ACHN (cell line): ENCODE data around the gene SPIRE1.
A peak's percentile ranks its signal among the peaks of the same experiment; 100 is the strongest.

Source experiments
- DNase-seq: peaks from one replicate; pipeline ENCODE4 v3.0.0-alpha.2; 2015
- in situ Hi-C: cut with HindIII; loops from 2 replicates; pipeline ENCODE4 v1.10.0; 2017; ENCODE audit warnings: low sequenced_read_pairs, low pct_ligation_motif_present, low pct_unique_long_range_greater_than_20kb

SPIRE1 gene

GRCh38 chr18:12657684-12658425 lies at the start of gene SPIRE1:
Gene SPIRE1 (minus strand): TSS chr18:12658107. CDS start chr18:12657866, 241 bp downstream.
- in situ Hi-C loops, result no loop called here

GRCh38 chr18:12703664-12704063 lies 45.8 kb upstream of the SPIRE1 start:
- in situ Hi-C loops, result no loop called here
- peak; percentile 22 for DNase-seq

More at GRCh38 chr18:12657684-12658425, at the start of gene SPIRE1:
- peak; percentile 73 for DNase-seq

- in situ Hi-C loops, result no loop called here
- no peak for DNase-seq
Measured at GRCh38 chr18:12703096-12703567, 45.2 kb upstream of the SPIRE1 start.

GRCh38 chr18:12702221-12703095 lies 44.6 kb upstream of the SPIRE1 start, which contains the start of the genes CEP76 and PSMG2:
Gene CEP76 (minus strand): TSS chr18:12702723. CDS start chr18:12702548, 175 bp downstream.
Gene PSMG2 (plus strand): TSS chr18:12703042. CDS start chr18:12703108, 66 bp downstream.
- in situ Hi-C loops, result no loop called here
- DNase-seq, result peak; percentile 84

GRCh38 chr18:12701161-12701560 lies 43.3 kb upstream of the SPIRE1 start:
- in situ Hi-C loops, result no loop called here
- no peak for DNase-seq

GRCh38 chr18:12699747-12700146 lies 41.8 kb upstream of the SPIRE1 start:
- in situ Hi-C loops, result no loop called here
- no peak for DNase-seq

GRCh38 chr18:12694032-12694431 lies 36.1 kb upstream of the SPIRE1 start:
- no peak for DNase-seq
- in situ Hi-C loops, result no loop called here

- DNase-seq, result no peak
- in situ Hi-C loops, result no loop called here
Measured at GRCh38 chr18:12692206-12692605, 34.3 kb upstream of the SPIRE1 start.

GRCh38 chr18:12689256-12689850 lies 31.4 kb upstream of the SPIRE1 start:
- in situ Hi-C loops, result no loop called here

GRCh38 chr18:12686100-12686499 lies 28.2 kb upstream of the SPIRE1 start:
- in situ Hi-C loops, result no loop called here
- peak; percentile 23 for DNase-seq

More at GRCh38 chr18:12689256-12689850, 31.4 kb upstream of the SPIRE1 start:
- no peak for DNase-seq

- DNase-seq, result peak; percentile 52
- in situ Hi-C loops, result no loop called here
Measured at GRCh38 chr18:12679183-12679786, 21.4 kb upstream of the SPIRE1 start.

- DNase-seq, result no peak
- in situ Hi-C loops, result no loop called here
Measured at GRCh38 chr18:12668041-12668440, 10.1 kb upstream of the SPIRE1 start.

- in situ Hi-C loops, result no loop called here
- DNase-seq, result peak; percentile 59
Measured at GRCh38 chr18:12659904-12660605, 2.1 kb upstream of the SPIRE1 start.

GRCh38 chr18:12658426-12659138 lies 675 bp upstream of the SPIRE1 start:
- peak; percentile 54 for DNase-seq
- in situ Hi-C loops, result no loop called here

GRCh38 chr18:12656938-12657683 lies 796 bp downstream of the SPIRE1 start:
- in situ Hi-C loops, result no loop called here
- DNase-seq, result peak; percentile 52

GRCh38 chr18:12656605-12656937 lies 1.3 kb downstream of the SPIRE1 start:
- DNase-seq, result peak; percentile 11
- in situ Hi-C loops, result no loop called here

GRCh38 chr18:12654971-12655370 lies 2.9 kb downstream of the SPIRE1 start:
- in situ Hi-C loops, result no loop called here
- no peak for DNase-seq
